ENCODE data around the gene GAS2L3.
"Not testable (repeated sequence)": the region's sequence is repeated elsewhere in the genome, so short reads cannot be mapped to it uniquely, and the experiment has no call there.

GAS2L3 gene

DNA sequence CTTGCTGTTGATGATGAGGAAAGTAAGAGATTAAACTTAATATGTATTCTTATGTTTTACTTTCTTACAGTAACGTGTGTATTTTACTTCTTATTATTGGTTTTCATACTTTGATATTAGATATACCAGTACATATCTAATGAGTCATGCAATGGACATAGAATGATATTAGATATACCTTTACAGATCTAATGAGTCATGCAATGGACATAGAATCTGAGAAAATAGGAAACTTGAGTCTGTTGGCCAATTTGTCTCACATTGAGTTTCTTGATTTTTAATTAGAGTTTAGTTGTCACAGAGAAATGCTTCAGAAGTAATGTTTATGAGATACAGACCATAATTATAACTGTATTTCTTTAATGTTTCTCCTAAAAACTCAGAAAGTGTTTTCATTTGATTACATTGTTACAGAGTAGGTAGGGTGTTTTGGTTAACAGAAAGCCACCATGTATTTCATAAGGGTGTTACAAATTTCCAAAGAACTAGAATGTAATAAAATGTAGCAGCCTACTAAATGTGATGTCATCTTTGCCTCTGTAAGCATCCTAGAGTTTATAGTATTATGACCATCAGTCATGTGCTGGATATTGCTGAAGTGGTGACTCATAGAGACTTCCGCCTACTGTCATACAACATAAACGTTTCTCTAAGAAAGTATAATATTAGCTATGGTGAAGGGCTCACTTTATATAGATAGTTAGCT is 3.0 kb downstream of the GAS2L3 start:
- DNase-seq, result no peak

DNA sequence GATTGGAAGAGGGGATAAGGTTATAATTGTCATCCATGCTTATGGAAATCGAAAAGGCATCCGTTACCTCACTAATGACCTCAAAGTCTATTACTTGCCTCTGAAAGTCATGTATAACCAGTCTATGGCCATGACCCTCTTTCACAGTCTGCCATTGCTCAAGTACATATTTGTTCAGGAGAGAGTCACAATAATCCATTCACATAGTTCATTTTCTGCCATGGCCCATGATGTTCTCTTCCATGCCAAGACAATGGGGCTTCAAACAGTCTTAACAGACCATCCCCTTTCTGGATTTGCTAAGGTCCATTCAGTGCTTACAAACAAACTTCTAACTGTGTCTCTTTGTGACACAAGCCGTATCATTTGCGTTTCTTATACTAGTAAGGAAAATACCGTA is 5.4 kb downstream of the GAS2L3 start:
- no peak for DNase-seq

DNA sequence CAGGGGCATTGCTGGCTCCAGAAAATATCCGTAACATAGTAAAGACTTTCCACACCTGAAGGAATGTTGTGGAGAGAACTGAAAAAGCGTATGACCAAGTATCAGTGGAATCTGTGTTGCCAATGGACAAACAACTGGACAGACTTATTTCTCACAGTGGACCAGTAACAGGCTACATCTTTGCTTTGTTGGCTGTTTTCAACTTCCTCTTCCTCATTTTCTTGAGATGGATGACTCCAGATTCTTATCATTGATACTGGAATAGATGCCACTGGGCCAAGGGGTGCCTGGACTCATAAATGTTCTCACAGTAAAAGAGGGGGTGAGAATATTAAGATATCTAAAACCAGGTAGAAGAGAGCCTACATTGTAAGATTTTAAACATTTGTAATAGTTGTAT is 6.4 kb downstream of the GAS2L3 start:
- no peak for DNase-seq

DNA sequence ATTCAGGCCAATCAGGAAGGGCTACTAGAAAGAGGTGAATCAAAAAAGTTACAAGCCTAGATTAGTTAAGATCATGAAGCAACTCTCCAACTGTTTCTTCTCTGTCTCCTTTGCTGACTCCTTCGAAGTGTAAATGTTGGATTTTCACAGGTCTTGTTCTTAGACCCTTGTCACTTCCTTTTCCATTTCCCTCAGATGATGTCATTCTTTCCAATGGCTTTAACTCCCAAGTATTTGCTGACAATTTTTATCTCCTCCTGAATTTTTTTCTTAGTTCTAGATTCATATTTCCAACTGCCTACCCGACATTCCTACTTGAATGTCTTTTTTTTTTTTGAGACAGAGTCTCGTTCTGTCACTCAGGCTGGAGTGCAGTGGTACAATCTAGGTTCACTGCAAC is 10.8 kb downstream of the GAS2L3 start:
- no peak for DNase-seq

DNA sequence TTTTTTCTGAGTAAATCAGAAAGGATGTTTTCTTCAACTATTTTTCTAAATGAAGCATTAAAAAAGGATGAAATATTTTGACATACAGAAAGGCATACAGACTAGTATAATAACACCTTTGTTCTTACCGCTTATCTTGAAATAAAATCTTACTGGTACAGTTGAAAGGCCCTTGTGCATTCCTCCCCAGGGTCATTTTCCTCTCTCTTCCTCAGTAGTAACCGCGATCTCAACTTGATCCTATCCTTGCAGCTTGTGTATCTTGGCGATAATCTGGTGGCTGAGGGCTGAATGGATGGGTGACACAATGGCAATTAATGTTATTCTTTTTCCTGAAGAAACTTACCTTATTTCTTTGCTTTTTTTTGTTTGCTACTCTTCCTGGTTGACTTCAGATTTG is 18.5 kb downstream of the GAS2L3 start:
- DNase-seq, result no peak

DNA sequence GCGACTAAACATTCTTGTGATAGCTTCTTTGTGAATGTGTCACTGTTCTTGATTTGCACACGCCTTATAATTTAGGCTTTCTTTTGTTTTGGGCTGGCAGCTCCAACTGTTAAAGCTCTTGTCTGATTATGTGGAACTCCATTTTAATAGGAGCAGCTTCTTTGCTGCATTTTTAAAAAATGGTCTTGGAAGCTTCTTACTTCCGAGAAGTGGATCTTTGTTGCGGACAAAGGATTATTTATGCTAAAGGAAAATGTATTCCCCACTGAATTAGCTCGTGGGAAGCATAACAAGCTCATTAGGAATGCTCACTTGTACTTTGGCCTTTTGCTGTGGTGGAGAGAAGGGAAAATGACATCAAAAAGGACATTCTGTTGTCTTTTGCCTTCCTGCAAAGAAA is 20.0 kb downstream of the GAS2L3 start:
- no peak for DNase-seq

- DNase-seq, result no peak
Observed at GRCh38 chr12:100601626-100602025, 28.1 kb downstream of the GAS2L3 start.

DNA sequence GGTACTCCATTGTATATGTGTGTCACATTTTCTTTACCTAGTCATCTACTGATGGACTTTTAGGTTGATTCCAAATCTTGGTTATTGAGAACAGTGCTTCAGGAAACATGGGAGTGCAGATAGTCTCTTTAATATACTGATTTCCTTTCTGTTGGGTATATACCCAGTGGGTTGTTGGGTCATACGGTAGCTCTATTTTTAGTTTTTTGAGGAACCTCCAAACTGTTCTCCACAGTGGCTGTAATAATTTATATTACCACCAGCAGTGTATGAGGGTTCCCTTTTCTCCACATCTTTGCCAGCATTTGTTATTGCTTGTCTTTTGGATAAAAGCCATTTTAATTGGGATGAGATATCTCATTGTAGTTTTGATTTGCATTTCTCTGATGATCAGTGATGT is 29.5 kb downstream of the GAS2L3 start:
- not testable (repeated sequence) for DNase-seq

- no peak for DNase-seq
Observed at GRCh38 chr12:100608776-100609175, 35.3 kb downstream of the GAS2L3 start.

GRCh38 chr12:100610666-100611430 is 37.4 kb downstream of the GAS2L3 start:
- DNase-seq, result no peak

DNA sequence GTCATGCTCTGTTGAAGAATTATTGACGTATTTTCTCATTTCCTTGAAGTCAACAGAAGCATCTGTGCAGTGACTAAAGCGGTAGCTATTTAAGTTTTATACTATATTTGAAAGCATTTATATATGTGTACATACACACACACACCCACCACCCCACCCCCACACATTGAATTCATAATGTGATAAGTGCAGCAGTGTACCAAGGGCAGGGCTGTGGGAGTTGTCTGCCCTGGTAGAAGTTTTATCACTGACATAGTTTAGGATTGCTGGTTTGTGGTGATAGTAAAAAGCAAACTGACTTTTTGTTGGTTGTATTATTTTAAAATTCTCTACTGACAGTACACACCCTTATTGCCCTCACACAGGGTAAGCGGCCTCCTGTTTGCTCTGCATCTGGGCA is 39.1 kb downstream of the GAS2L3 start:
- DNase-seq, result no peak

DNA sequence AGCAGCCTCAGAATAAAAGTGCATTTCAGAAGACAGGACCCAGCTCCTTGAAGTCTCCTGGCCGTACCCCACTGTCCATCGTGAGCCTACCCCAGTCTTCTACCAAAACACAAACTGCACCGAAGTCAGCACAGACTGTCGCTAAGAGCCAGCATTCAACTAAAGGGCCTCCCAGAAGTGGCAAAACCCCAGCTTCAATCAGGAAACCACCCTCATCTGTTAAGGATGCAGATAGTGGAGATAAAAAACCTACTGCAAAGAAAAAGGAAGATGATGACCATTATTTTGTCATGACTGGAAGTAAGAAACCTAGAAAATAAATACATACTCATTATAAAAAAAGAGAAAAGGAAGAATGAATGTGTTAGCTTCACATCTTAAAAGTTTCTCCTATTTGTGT is 51.1 kb downstream of the GAS2L3 start:
- no peak for DNase-seq

- DNase-seq, result no peak
Observed at GRCh38 chr12:100632445-100632892, 59.0 kb downstream of the GAS2L3 start.

DNA sequence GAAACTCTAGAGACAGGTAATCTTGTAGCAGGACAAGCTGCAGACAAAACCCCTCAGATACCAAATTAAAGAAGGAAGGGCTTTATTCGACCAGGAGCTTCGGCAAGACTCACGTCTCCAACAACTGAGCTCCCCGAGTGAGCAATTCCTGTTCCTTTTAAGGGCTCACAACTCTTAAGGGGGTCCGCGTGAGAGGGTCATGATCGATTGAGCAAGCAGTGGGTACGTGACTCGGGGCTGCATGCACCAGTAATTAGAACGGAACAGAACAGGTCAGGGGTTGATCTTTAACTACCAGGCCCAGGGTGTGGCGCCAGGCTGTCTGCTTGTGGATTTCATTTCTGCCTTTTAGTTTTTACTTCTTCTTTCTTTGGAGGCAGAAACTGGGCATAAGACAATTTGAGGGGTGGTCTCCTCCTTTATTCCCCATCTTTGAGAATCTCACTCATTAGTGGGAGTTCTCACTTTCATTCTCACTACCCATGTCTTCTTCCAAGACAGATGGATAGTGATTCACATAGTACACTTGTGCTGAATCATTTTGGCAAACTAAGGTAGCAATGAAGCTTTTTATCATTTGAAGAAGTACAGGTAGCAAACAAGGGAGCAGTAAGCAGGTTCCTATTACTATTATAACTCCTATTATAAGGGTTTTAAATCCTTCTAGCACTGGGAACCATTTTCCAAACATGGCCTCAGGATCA is 59.8 kb downstream of the GAS2L3 start:
- not testable (repeated sequence) for DNase-seq

DNA sequence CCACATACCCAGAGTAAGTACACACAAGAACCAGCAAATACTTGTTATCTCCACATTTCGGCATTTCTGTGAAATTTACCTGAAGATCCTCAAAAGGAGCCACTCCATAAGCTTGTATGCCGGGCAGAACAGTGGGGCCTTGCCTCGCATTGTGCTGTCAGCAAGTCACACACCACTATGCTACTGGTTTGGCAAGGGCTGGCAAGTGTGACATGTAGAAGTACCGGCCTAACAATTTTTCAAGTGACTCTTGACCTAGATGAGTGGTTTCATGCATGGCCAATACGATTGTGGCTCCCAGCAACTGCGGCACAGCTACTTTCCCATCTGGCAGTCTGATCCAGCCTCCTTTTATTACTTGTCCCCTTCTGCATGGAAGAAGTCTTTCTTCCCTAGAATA is 69.8 kb downstream of the GAS2L3 start:
- no peak for DNase-seq

DNA sequence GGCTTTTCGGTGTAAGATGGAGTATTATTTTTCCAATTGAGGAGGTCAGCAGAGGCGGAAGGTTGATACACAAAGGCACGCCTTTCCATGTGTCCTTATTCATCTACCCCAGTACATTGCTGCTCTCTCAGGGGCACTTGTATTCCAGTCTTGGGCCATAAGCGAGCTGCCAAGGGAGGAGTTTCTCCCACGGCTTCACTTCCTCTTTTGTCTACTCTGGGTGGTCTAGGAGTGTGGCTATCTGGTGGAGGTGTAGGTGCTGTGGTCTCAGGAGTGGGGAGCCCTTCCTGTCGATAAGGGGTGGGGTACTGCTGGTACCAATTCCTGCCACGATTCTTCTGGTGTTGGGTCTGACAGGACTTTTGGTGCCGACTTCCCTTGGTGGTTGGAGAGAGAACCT is 73.4 kb downstream of the GAS2L3 start:
- no peak for DNase-seq

DNA sequence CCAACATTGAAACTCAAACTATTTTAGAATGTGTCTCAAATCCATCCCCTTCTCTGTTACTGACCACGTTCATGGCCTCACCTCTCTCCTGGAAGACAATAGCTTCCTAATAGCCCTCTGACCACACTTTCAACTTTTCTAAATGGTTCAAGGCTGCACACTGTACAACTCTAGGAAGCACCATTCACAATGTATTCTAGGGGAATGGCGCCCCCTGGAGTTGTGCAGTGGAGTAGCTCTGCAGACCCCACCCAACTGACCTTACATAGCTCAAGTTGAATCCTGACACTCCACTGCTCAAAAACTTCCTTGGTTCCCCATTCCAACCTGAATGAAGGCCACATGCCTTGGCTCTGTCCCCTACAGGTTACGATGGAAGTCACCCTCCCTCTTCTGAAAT is 77.6 kb downstream of the GAS2L3 start:
- DNase-seq, result no peak

- DNase-seq, result no peak
Observed at GRCh38 chr12:100651694-100652093, 78.2 kb downstream of the GAS2L3 start.

GRCh38 chr12:100652488-100652887 is 79.0 kb downstream of the GAS2L3 start:
- DNase-seq, result no peak

- DNase-seq, result no peak
Observed at GRCh38 chr12:100656141-100656540, 82.7 kb downstream of the GAS2L3 start.

DNA sequence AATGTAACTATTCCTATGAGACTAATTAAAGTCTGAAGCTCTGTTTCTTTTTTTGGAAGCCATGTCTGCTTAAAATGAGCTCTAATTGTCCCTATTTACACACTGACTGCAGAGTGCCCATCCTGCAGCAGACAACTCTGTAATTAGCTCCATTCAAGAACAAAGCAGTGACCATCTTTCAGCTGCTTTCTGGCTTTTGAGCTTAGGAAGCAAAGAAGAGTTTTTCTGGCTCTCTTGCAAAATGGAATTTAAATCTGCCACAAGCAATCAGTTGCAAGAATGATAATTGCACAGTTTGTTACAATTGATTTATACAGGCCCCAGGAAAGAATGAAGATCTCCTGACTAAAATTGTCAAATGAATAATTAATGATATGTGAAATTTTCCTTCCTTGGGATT is 83.4 kb downstream of the GAS2L3 start:
- no peak for DNase-seq

- DNase-seq, result no peak
Observed at GRCh38 chr12:100661300-100661951, 87.9 kb downstream of the GAS2L3 start.

DNA sequence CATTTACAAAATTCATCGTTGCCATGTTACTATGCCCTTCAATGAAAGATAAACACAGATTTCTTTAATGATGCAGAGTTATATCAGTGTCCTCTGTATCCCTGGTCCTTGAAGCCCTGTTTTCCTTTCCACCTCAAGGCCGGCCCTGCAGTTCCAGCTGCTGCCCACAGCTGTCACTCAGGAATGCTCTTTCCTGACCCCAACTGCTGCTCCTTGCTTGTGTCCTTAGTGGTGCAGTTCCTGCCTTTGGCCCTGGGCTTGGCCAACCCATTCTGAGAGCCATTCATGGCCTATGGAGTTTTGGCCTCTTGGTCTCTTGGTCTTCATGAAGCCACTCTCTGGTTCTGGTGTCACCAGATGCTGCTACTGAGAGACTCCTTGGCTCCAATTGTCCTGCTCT is 93.1 kb downstream of the GAS2L3 start:
- no peak for DNase-seq
